Measurements from ENCODE around the gene DYNC1I1. TPM values are rescaled to one million over a fixed set of nuclear protein-coding genes. Genes with fewer than 3 reads are reported as not detected.

The DYNC1I1 gene
- total and polyA plus RNA-seq, 2 donors (not counting 3 experiments of a cell fraction or from before 2014, with no cell fraction given): 1.8 to 3.6 TPM

DNA sequence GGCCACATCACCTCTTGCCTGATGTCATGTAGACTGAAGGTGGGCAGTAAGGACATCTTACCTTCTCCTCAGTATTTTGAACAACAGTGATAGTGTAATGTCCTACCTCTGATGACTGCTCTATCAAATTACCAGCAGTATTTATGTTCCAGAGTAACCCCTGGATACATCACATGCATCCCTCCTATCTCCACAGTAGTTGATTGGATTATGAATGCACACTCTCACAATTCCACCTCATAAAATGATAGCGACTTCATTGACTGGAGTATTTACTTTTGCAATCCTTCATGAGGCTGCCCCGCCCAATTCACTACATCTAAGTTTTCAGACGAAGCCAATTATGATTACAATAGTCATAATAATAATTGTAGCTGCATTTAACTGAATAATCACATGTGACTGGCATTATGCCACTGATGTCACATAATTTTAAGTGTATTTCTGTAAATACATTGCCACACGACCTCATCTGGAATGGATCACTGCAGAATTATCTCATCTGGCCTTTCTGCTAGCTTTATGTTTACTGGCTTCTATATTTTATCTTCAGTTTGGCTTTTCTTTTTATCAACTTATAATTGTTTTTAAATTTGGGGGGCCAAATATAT, 280.6 kb downstream of the DYNC1I1 start:
- dilution Hi-C loops (cut with MboI; ENCODE audit: extremely low pct_ligation_motif_present, low sequenced_read_pairs) (no loop called here), intact Hi-C loops (cut with micrococcal nuclease) (no loop called here)
- H3K27ac ChIP-seq (ENCODE audit: insufficient read depth, low read depth, low read length): no peak overlapping the region
- FAIRE-seq (no peak), DNase-seq (ENCODE audit: low read depth, low spot score) (no peak)
- TF ChIP-seq FOS (IDR thresholded peaks at IDR 0.05; ENCODE audit: borderline replicate concordance, insufficient read depth, low read length) (no peak), POLR2A (IDR thresholded peaks at IDR 0.05; ENCODE audit: low read depth, low read length) (no peak), JUN (IDR thresholded peaks at IDR 0.05; ENCODE audit: borderline replicate concordance, insufficient read depth, insufficient read length, low read depth) (no peak), MYC (IDR thresholded peaks at IDR 0.05; ENCODE audit: low read depth, low read length) (no peak), EZH2 (IDR thresholded peaks at IDR 0.05; ENCODE audit: borderline replicate concordance, low read depth, low read length, severe bottlenecking) (no peak), POLR2AphosphoS5 (IDR thresholded peaks at IDR 0.05; ENCODE audit: insufficient read depth, low read depth, low read length) (no peak), GATA2 (IDR thresholded peaks at IDR 0.05; ENCODE audit: insufficient read depth, insufficient read length, low read depth, low read length) (no peak)
- TF ChIP-seq, protein P1, sequence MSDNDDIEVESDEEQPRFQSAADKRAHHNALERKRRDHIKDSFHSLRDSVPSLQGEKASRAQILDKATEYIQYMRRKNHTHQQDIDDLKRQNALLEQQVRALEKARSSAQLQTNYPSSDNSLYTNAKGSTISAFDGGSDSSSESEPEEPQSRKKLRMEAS (IDR thresholded peaks at IDR 0.05; ENCODE audit: insufficient read depth, insufficient read length): no peak
- TF ChIP-seq, protein P2, sequence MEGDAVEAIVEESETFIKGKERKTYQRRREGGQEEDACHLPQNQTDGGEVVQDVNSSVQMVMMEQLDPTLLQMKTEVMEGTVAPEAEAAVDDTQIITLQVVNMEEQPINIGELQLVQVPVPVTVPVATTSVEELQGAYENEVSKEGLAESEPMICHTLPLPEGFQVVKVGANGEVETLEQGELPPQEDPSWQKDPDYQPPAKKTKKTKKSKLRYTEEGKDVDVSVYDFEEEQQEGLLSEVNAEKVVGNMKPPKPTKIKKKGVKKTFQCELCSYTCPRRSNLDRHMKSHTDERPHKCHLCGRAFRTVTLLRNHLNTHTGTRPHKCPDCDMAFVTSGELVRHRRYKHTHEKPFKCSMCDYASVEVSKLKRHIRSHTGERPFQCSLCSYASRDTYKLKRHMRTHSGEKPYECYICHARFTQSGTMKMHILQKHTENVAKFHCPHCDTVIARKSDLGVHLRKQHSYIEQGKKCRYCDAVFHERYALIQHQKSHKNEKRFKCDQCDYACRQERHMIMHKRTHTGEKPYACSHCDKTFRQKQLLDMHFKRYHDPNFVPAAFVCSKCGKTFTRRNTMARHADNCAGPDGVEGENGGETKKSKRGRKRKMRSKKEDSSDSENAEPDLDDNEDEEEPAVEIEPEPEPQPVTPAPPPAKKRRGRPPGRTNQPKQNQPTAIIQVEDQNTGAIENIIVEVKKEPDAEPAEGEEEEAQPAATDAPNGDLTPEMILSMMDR (IDR thresholded peaks at IDR 0.05; ENCODE audit: extremely low read depth in 1 of 2, insufficient read depth in 1 of 2, low read depth in 1 of 2, low read length in 2 of 2): no peak
- H3K79me2 ChIP-seq (ENCODE audit: control insufficient read depth, insufficient read depth, low read length): no peaks in the 10 kb centered on the region
- H4K20me1 ChIP-seq (replicated peaks; ENCODE audit: control insufficient read depth, extremely low read depth, insufficient read depth, low read length): no peaks in the 10 kb centered on the region
- H3K9me3 ChIP-seq (replicated peaks; ENCODE audit: control insufficient read depth, insufficient read depth, low read length): no peaks in the 10 kb centered on the region
- peaks cover 0 to 2% of the 10 kb centered on the region in 2 experiments for H3K27me3 ChIP-seq (ENCODE audit: control insufficient read depth in 2 of 2, insufficient read depth in 2 of 2, low read length in 2 of 2)
- BruUV-seq (replicated peaks): no TSS peak
- no peaks in the 10 kb centered on the region for H3K36me3 ChIP-seq (ENCODE audit: control insufficient read depth in 2 of 2, extremely low read depth in 1 of 2, insufficient read depth in 2 of 2, low read length in 2 of 2)
- H3K9ac ChIP-seq (replicated peaks; ENCODE audit: extremely low read depth, insufficient read depth, low read length): no peak overlapping the region
- no peaks in the 10 kb centered on the region for H3K4me1 ChIP-seq (ENCODE audit: control insufficient read depth, extremely low read depth, insufficient read depth, low read length)
- no peak overlapping the region for H3K4me3 ChIP-seq (replicated peaks in 1 of 3; ENCODE audit: insufficient read depth in 1 of 3, low read depth in 1 of 3, low read length in 3 of 3)
- ChIA-PET POLR2A (no interaction called here), CTCF (no interaction called here)
- no peak overlapping the region for H3K4me2 ChIP-seq (ENCODE audit: insufficient read depth, low read length)
- no peaks in the 10 kb centered on the region for H3K9me1 ChIP-seq (replicated peaks; ENCODE audit: control insufficient read depth, extremely low read depth, insufficient read depth, low read length)
- H2AFZ ChIP-seq (ENCODE audit: low read depth, low read length): no peak overlapping the region
